Mesenchymal stem cell (in vitro differentiated cells and primary cell): Measurements from ENCODE around the gene BTBD10.

Experiments used
- DNase-seq: peaks from one replicate; pipeline ENCODE4 v3.0.0-alpha.2; 2013
- H2AFZ ChIP-seq: one replicate; pipeline ENCODE4 v1.6.1; 2013; ENCODE audit warnings: low read depth, mild to moderate bottlenecking, control low read depth, inconsistent platforms, low read length, moderate library complexity
- H2AK5ac ChIP-seq: 2 replicates; pipeline ENCODE4 v1.6.1; 2013; ENCODE audit warnings: low read length, moderate library complexity, mild to moderate bottlenecking, inconsistent platforms; ENCODE audit not compliant: severe bottlenecking
- H2BK120ac ChIP-seq: one replicate; pipeline ENCODE4 v1.6.1; 2013; ENCODE audit warnings: low read depth, mild to moderate bottlenecking, inconsistent platforms, low read length, moderate library complexity
- H2BK12ac ChIP-seq, 2 experiments: one replicate each; pipeline ENCODE4 v1.6.1; 2013; ENCODE audit warnings: inconsistent platforms in 2 of 2, low read length in 2 of 2, mild to moderate bottlenecking in 2 of 2, moderate library complexity in 2 of 2, control low read depth in 1 of 2
- H2BK15ac ChIP-seq: one replicate; pipeline ENCODE4 v1.6.1; 2013; ENCODE audit warnings: mild to moderate bottlenecking, low read depth, inconsistent platforms; ENCODE audit not compliant: poor library complexity, severe bottlenecking
- H2BK5ac ChIP-seq: 2 replicates; pipeline ENCODE4 v1.6.1; 2013; ENCODE audit warnings: low read depth, mild to moderate bottlenecking, low read length, control low read depth, inconsistent platforms; ENCODE audit not compliant: poor library complexity, severe bottlenecking
- H3K14ac ChIP-seq, 2 experiments: one replicate each; pipeline ENCODE4 v1.6.1; 2013; ENCODE audit warnings: inconsistent platforms in 2 of 2, low read length in 2 of 2, control low read depth in 1 of 2, mild to moderate bottlenecking in 1 of 2, moderate library complexity in 1 of 2
- H3K18ac ChIP-seq, 2 experiments: one replicate each; pipeline ENCODE4 v1.6.1; 2013; ENCODE audit warnings: inconsistent platforms in 2 of 2, low read length in 2 of 2, control low read depth in 1 of 2, low read depth in 1 of 2, mild to moderate bottlenecking in 1 of 2
- H3K23ac ChIP-seq, 2 experiments: one replicate each; pipeline ENCODE4 v1.6.1; 2013; ENCODE audit warnings: inconsistent platforms in 2 of 2, low read length in 2 of 2, mild to moderate bottlenecking in 2 of 2, moderate library complexity in 2 of 2, control low read depth in 1 of 2
- H3K27ac ChIP-seq: 2 replicates; pipeline ENCODE4 v1.5.1; 2013; ENCODE audit warnings: mild to moderate bottlenecking, moderate library complexity, low read length, control low read depth, inconsistent platforms; ENCODE audit not compliant: poor library complexity, severe bottlenecking
- H3K27me3 ChIP-seq, 2 experiments: 2 replicates each; pipeline versions ENCODE4 v1.6.1 to v1.7.0; 2013; ENCODE audit warnings: low read length in 2 of 2, mild to moderate bottlenecking in 2 of 2, moderate library complexity in 2 of 2, control low read depth in 1 of 2, inconsistent platforms in 1 of 2; ENCODE audit not compliant: control insufficient read depth in 1 of 2, insufficient read depth in 1 of 2
- H3K36me3 ChIP-seq, 2 experiments: 2 replicates each; pipeline versions ENCODE4 v1.6.1 to v1.7.0; 2013; ENCODE audit warnings: low read length in 2 of 2, control low read depth in 1 of 2, inconsistent platforms in 1 of 2, low read depth in 1 of 2, mild to moderate bottlenecking in 1 of 2; ENCODE audit not compliant: insufficient read depth in 2 of 2, control insufficient read depth in 1 of 2
- H3K4ac ChIP-seq, 2 experiments: one replicate each; pipeline ENCODE4 v1.6.1; 2013; ENCODE audit warnings: inconsistent platforms in 2 of 2, low read length in 2 of 2, mild to moderate bottlenecking in 2 of 2, moderate library complexity in 2 of 2, control low read depth in 1 of 2, low read depth in 1 of 2
- H3K4me1 ChIP-seq: 2 replicates; pipeline ENCODE4 v1.6.1; 2013; ENCODE audit warnings: low read depth, low read length, control low read depth; ENCODE audit not compliant: control insufficient read depth, insufficient read depth
- H3K4me2 ChIP-seq: 2 replicates; pipeline ENCODE4 v1.6.1; 2013; ENCODE audit warnings: low read length, mild to moderate bottlenecking, inconsistent platforms; ENCODE audit not compliant: poor library complexity, severe bottlenecking
- H3K4me3 ChIP-seq, 2 experiments: 2 replicates each; pipeline versions ENCODE4 v1.5.1 to v1.7.0; 2013; ENCODE audit warnings: low read length in 2 of 2, mild to moderate bottlenecking in 2 of 2, control low read depth in 1 of 2, low read depth in 1 of 2; ENCODE audit not compliant: insufficient read depth in 1 of 2
- H3K79me1 ChIP-seq: replicated peaks from 2 replicates; pipeline ENCODE4 v1.6.1; 2013; ENCODE audit warnings: mild to moderate bottlenecking, control low read depth, low read length, inconsistent platforms; ENCODE audit not compliant: poor library complexity, severe bottlenecking
- H3K9ac ChIP-seq: 2 replicates; pipeline ENCODE4 v1.7.0; 2013; ENCODE audit warnings: mild to moderate bottlenecking, low read length, moderate library complexity
- H3K9me3 ChIP-seq: 2 replicates; pipeline ENCODE4 v1.7.0; 2013; ENCODE audit warnings: mild to moderate bottlenecking, low read length; ENCODE audit not compliant: control insufficient read depth
- H4K8ac ChIP-seq: one replicate; pipeline ENCODE4 v1.6.1; 2013; ENCODE audit warnings: inconsistent platforms, mild to moderate bottlenecking, low read length, moderate library complexity
- H4K91ac ChIP-seq: one replicate; pipeline ENCODE4 v1.6.1; 2013; ENCODE audit warnings: mild to moderate bottlenecking, low read length, inconsistent platforms
- WGBS: methylation state at CpG from one replicate; pipeline ENCODE4 v1.1.7; 2013; ENCODE audit warnings: mixed read lengths; 5-methylcytosine and 5-hydroxymethylcytosine counted together

The BTBD10 gene

GRCh38 chr11:13364388-13364787, 98.6 kb downstream of the BTBD10 start:
- Histone ChIP-seq H2AFZ (no peak overlapping the region), H3K18ac (no peak overlapping the region), H3K14ac (no peak overlapping the region), H2AK5ac (no peak overlapping the region), H3K79me1 (no peaks in the 10 kb centered on the region), H3K36me3 (peaks cover 6 to 76% of the 10 kb centered on the region in 2 experiments), H3K4me3 (no peak overlapping the region), H2BK15ac (no peak overlapping the region), H3K23ac (no peak overlapping the region), H2BK120ac (no peak overlapping the region), H3K4ac (no peak overlapping the region), H3K27ac (no peak overlapping the region), H3K27me3 (no peaks in the 10 kb centered on the region), H3K4me2 (no peak overlapping the region), H2BK5ac (no peak overlapping the region), H3K4me1 (peaks cover 17% of the 10 kb centered on the region), H4K91ac (no peak overlapping the region), H3K9ac (no peak overlapping the region), H3K9me3 (no peaks in the 10 kb centered on the region), H2BK12ac (no peak overlapping the region), H4K8ac (no peak overlapping the region)
- no peak for DNase-seq
- 44% methylated on average over 2 of the region's 2 CpGs for WGBS

GRCh38 chr11:13362596-13363109, 100.4 kb downstream of the BTBD10 start:
- H2AFZ ChIP-seq: no peak overlapping the region
- no peak overlapping the region for H3K4ac ChIP-seq
- peaks cover 9 to 66% of the 10 kb centered on the region in 2 experiments for H3K36me3 ChIP-seq
- H3K27me3 ChIP-seq: no peaks in the 10 kb centered on the region
- H3K4me2 ChIP-seq: no peak overlapping the region
- no peak overlapping the region for H2BK120ac ChIP-seq
- no peak overlapping the region for H2BK5ac ChIP-seq
- no peak overlapping the region for H3K27ac ChIP-seq
- no peaks in the 10 kb centered on the region for H3K9me3 ChIP-seq
- H2BK15ac ChIP-seq: no peak overlapping the region
- 93% methylated on average over 8 of the region's 9 CpGs for WGBS
- no peak overlapping the region for H3K9ac ChIP-seq
- no peak overlapping the region for H4K91ac ChIP-seq
- H3K79me1 ChIP-seq: no peaks in the 10 kb centered on the region
- H3K23ac ChIP-seq: no peak overlapping the region
- H3K14ac ChIP-seq: no peak overlapping the region
- no peak overlapping the region for H3K18ac ChIP-seq
- H2AK5ac ChIP-seq: no peak overlapping the region
- H3K4me3 ChIP-seq: no peak overlapping the region
- peak overlapping the region; percentile 22 for H4K8ac ChIP-seq
- H3K4me1 ChIP-seq: peaks cover 13% of the 10 kb centered on the region
- H2BK12ac ChIP-seq: no peak overlapping the region
- DNase-seq: no peak

- Histone ChIP-seq H3K9ac (no peak overlapping the region), H3K9me3 (no peaks in the 10 kb centered on the region), H3K36me3 (peaks cover 15 to 71% of the 10 kb centered on the region in 2 experiments), H3K4ac (no peak overlapping the region), H3K23ac (no peak overlapping the region), H4K8ac (no peak overlapping the region), H2BK5ac (no peak overlapping the region), H4K91ac (no peak overlapping the region), H3K4me2 (no peak overlapping the region), H3K27me3 (no peaks in the 10 kb centered on the region), H2BK12ac (no peak overlapping the region), H2BK15ac (no peak overlapping the region), H2AK5ac (no peak overlapping the region), H3K14ac (no peak overlapping the region), H3K4me1 (peaks cover 4% of the 10 kb centered on the region), H3K79me1 (peaks cover 2% of the 10 kb centered on the region), H3K18ac (no peak overlapping the region), H2BK120ac (no peak overlapping the region), H3K4me3 (no peak overlapping the region), H3K27ac (peak overlapping the region; percentile 5), H2AFZ (no peak overlapping the region)
- 85% methylated on average over 6 of the region's 6 CpGs for WGBS
- peak; percentile 34 for DNase-seq
Observed at GRCh38 chr11:13358596-13359270, 104.3 kb downstream of the BTBD10 start.

- Histone ChIP-seq H3K4me3 (no peak overlapping the region), H2AK5ac (no peak overlapping the region), H3K9ac (no peak overlapping the region), H3K23ac (no peak overlapping the region), H3K4me1 (no peaks in the 10 kb centered on the region), H2BK15ac (no peak overlapping the region), H2BK5ac (no peak overlapping the region), H3K18ac (no peak overlapping the region), H3K4me2 (no peak overlapping the region), H3K27me3 (no peaks in the 10 kb centered on the region), H2BK12ac (no peak overlapping the region), H2AFZ (no peak overlapping the region), H3K79me1 (peaks cover 2% of the 10 kb centered on the region), H3K36me3 (peaks cover 15 to 60% of the 10 kb centered on the region in 2 experiments), H3K9me3 (no peaks in the 10 kb centered on the region), H3K14ac (no peak overlapping the region), H4K91ac (no peak overlapping the region), H4K8ac (no peak overlapping the region), H3K4ac (no peak overlapping the region), H3K27ac (no peak overlapping the region), H2BK120ac (no peak overlapping the region)
- 86% methylated on average over 9 of the region's 9 CpGs for WGBS
- no peak for DNase-seq
Observed at GRCh38 chr11:13357232-13357631, 105.8 kb downstream of the BTBD10 start.
